ENCODE data around the gene KDM2A. TPM values are rescaled to one million over a fixed set of nuclear protein-coding genes. Genes with fewer than 3 reads are reported as not detected.

Gene KDM2A
- total and polyA plus RNA-seq, 2 donors (not counting 3 experiments of a cell fraction or from before 2014, with no cell fraction given): 72.2 to 79.5 TPM

- peak overlapping the region; percentile 59 for H3K4me2 ChIP-seq (ENCODE audit: insufficient read depth, low read length)
- FAIRE-seq (no peak), DNase-seq (ENCODE audit: low read depth, low spot score) (peak; percentile 24)
- no TSS peak for BruUV-seq (replicated peaks)
- H3K9me1 ChIP-seq (replicated peaks; ENCODE audit: control insufficient read depth, extremely low read depth, insufficient read depth, low read length): no peaks in the 10 kb centered on the region
- H3K27ac ChIP-seq (ENCODE audit: insufficient read depth, low read depth, low read length): no peak overlapping the region
- intact Hi-C loops (cut with micrococcal nuclease): loop anchor here (10.0 kb wide), 1 partner anchor 235 kb away; the partner anchor contains the start of genes CDK2AP2 and PITPNM1
- TF ChIP-seq MYC (IDR thresholded peaks at IDR 0.05; ENCODE audit: low read depth, low read length) (no peak), POLR2A (IDR thresholded peaks at IDR 0.05; ENCODE audit: low read depth, low read length) (peak; percentile 56)
- dilution Hi-C loops (cut with MboI; ENCODE audit: extremely low pct_ligation_motif_present, low sequenced_read_pairs): no loop called here
- H3K9me3 ChIP-seq (replicated peaks; ENCODE audit: control insufficient read depth, insufficient read depth, low read length): no peaks in the 10 kb centered on the region
- peaks cover 32% of the 10 kb centered on the region for H3K4me1 ChIP-seq (ENCODE audit: control insufficient read depth, extremely low read depth, insufficient read depth, low read length)
- H3K4me3 ChIP-seq (replicated peaks in 1 of 3; ENCODE audit: insufficient read depth in 1 of 3, low read depth in 1 of 3, low read length in 3 of 3): no peak overlapping the region
- peaks cover 0 to 9% of the 10 kb centered on the region in 2 experiments for H3K36me3 ChIP-seq (ENCODE audit: control insufficient read depth in 2 of 2, extremely low read depth in 1 of 2, insufficient read depth in 2 of 2, low read length in 2 of 2)
- H2AFZ ChIP-seq (ENCODE audit: low read depth, low read length): no peak overlapping the region
- no peaks in the 10 kb centered on the region for H4K20me1 ChIP-seq (replicated peaks; ENCODE audit: control insufficient read depth, extremely low read depth, insufficient read depth, low read length)
- ChIA-PET POLR2A (interaction anchor here (0.5 to 0.7 kb wide), 2 partner anchors 14 to 63 kb away, joined by 4 to 5 read pairs; no protein-coding TSS in a partner anchor), CTCF (interaction anchor here (1.2 to 2.7 kb wide), 7 partner anchors 8 to 132 kb away, joined by 3 to 8 read pairs (median 6); partner anchors contain the start of genes ANKRD13D, PPP1CA and SSH3)
- no peaks in the 10 kb centered on the region for H3K27me3 ChIP-seq (ENCODE audit: control insufficient read depth in 2 of 2, insufficient read depth in 2 of 2, low read length in 2 of 2)
- peak overlapping the region; percentile 1 for H3K9ac ChIP-seq (replicated peaks; ENCODE audit: extremely low read depth, insufficient read depth, low read length)
- H3K79me2 ChIP-seq (ENCODE audit: control insufficient read depth, insufficient read depth, low read length): peaks cover 73% of the 10 kb centered on the region
These were observed 150.6 kb downstream of the KDM2A start for GRCh38 chr11:67269401-67270255.

- FAIRE-seq (peak; percentile 89), DNase-seq (ENCODE audit: low read depth, low spot score) (peak; percentile 27)
- BruUV-seq (replicated peaks): no TSS peak
- Histone ChIP-seq H3K4me2 (ENCODE audit: insufficient read depth, low read length) (peak overlapping the region; percentile 59), H3K9me3 (replicated peaks; ENCODE audit: control insufficient read depth, insufficient read depth, low read length) (no peaks in the 10 kb centered on the region), H3K27me3 (ENCODE audit: control insufficient read depth in 2 of 2, insufficient read depth in 2 of 2, low read length in 2 of 2) (no peaks in the 10 kb centered on the region), H2AFZ (ENCODE audit: low read depth, low read length) (no peak overlapping the region), H3K27ac (ENCODE audit: insufficient read depth, low read depth, low read length) (no peak overlapping the region), H3K36me3 (ENCODE audit: control insufficient read depth in 2 of 2, extremely low read depth in 1 of 2, insufficient read depth in 2 of 2, low read length in 2 of 2) (peaks cover 0 to 9% of the 10 kb centered on the region in 2 experiments), H3K4me1 (ENCODE audit: control insufficient read depth, extremely low read depth, insufficient read depth, low read length) (peaks cover 32% of the 10 kb centered on the region), H3K9me1 (replicated peaks; ENCODE audit: control insufficient read depth, extremely low read depth, insufficient read depth, low read length) (no peaks in the 10 kb centered on the region), H4K20me1 (replicated peaks; ENCODE audit: control insufficient read depth, extremely low read depth, insufficient read depth, low read length) (no peaks in the 10 kb centered on the region), H3K79me2 (ENCODE audit: control insufficient read depth, insufficient read depth, low read length) (peaks cover 82% of the 10 kb centered on the region), H3K9ac (replicated peaks; ENCODE audit: extremely low read depth, insufficient read depth, low read length) (peak overlapping the region; percentile 1), H3K4me3 (replicated peaks in 1 of 3; ENCODE audit: insufficient read depth in 1 of 3, low read depth in 1 of 3, low read length in 3 of 3) (no peak overlapping the region)
- POLR2A ChIA-PET: interaction anchor here (0.5 kb wide), 1 partner anchor 62 kb away, joined by 5 read pairs; no protein-coding TSS in a partner anchor
- intact Hi-C loops (cut with micrococcal nuclease) (no loop called here), dilution Hi-C loops (cut with MboI; ENCODE audit: extremely low pct_ligation_motif_present, low sequenced_read_pairs) (no loop called here)
- CTCF ChIA-PET: interaction anchor here (1.0 to 2.7 kb wide), 10 partner anchors 7 to 189 kb away, joined by 3 to 12 read pairs (median 5); partner anchors contain the start of genes ANKRD13D, PPP1CA and SSH3
- TF ChIP-seq MAX (IDR thresholded peaks at IDR 0.05; ENCODE audit: insufficient read depth, insufficient read length) (no peak), POLR2AphosphoS5 (IDR thresholded peaks at IDR 0.05; ENCODE audit: insufficient read depth, low read depth, low read length) (no peak), FOS (IDR thresholded peaks at IDR 0.05; ENCODE audit: borderline replicate concordance, insufficient read depth, low read length) (no peak), POLR2A (IDR thresholded peaks at IDR 0.05; ENCODE audit: low read depth, low read length) (peak; percentile 42)
These were observed 151.5 kb downstream of the KDM2A start for GRCh38 chr11:67270256-67271204.
